ENCODE measurements around the gene DKK2. TPM values are rescaled to one million over a fixed set of nuclear protein-coding genes. Genes with fewer than 3 reads are reported as not detected.

Gene DKK2
- total and polyA plus RNA-seq, 2 of the 13 experiments (the other 11 are each of a cell fraction or from before 2014, with no cell fraction given), result not detected

- TF ChIP-seq ATRX (CRISPR knock-in tag; IDR thresholded peaks at IDR 0.05; ENCODE audit: borderline replicate concordance), result no peak
Observed at GRCh38 chr4:107072836-107073736, 37.0 kb upstream of the DKK2 start (continued).

- ChIA-PET CTCF (ENCODE audit: low intra/inter-chr PET ratio, low total read pairs) (no interaction called here), POLR2A (no interaction called here)
- Histone ChIP-seq H3K4me3 (replicated peaks in 1 of 3; ENCODE audit: insufficient read depth in 1 of 3, low read depth in 2 of 3, low read length in 3 of 3) (no peak overlapping the region), H3K36me3 (replicated peaks in 1 of 2; ENCODE audit: control insufficient read depth in 1 of 2, insufficient read depth in 2 of 2, low read length in 2 of 2) (no peaks in the 10 kb centered on the region), H3K9me3 (ENCODE audit: low read length) (no peaks in the 10 kb centered on the region), H3K27ac (ENCODE audit: extremely low read length, insufficient read depth, low read length) (no peak overlapping the region), H3K27me3 (ENCODE audit: control insufficient read depth in 1 of 2, insufficient read depth in 2 of 2, low read length in 2 of 2) (no peaks in the 10 kb centered on the region), H3K9ac (ENCODE audit: insufficient read depth, low read depth, low read length) (no peak overlapping the region), H4K20me1 (ENCODE audit: insufficient read depth, low read length) (no peaks in the 10 kb centered on the region), H3K4me2 (ENCODE audit: low read depth, low read length) (no peak overlapping the region), H2AFZ (ENCODE audit: low read length) (no peak overlapping the region), H3K4me1 (ENCODE audit: insufficient read depth, low read length) (no peaks in the 10 kb centered on the region), H3K79me2 (ENCODE audit: insufficient read depth, low read length) (no peaks in the 10 kb centered on the region)
- TF ChIP-seq SRSF9 (IDR thresholded peaks at IDR 0.05; ENCODE audit: borderline replicate concordance, insufficient read depth, low read depth, low read length, poor library complexity, severe bottlenecking), result no peak
- TF ChIP-seq ZNF740 (CRISPR knock-in tag; IDR thresholded peaks at IDR 0.05), result no peak
- no peak for TF ChIP-seq JUNB (CRISPR knock-in tag; IDR thresholded peaks at IDR 0.05; ENCODE audit: borderline replicate concordance)
- no peak for TF ChIP-seq GTF3A (CRISPR knock-in tag; conservative IDR thresholded peaks at IDR 0.05)
- no peak for TF ChIP-seq PAF1 (CRISPR knock-in tag; IDR thresholded peaks at IDR 0.05)
- TF ChIP-seq ATRX (CRISPR knock-in tag; IDR thresholded peaks at IDR 0.05; ENCODE audit: borderline replicate concordance), result no peak
- no peak for TF ChIP-seq TEAD3 (CRISPR knock-in tag; optimal IDR thresholded peaks at IDR 0.05; ENCODE audit: borderline replicate concordance)
- FAIRE-seq (no peak), ATAC-seq (no peak), DNase-seq (ENCODE audit: low spot score) (no peak)
- in situ Hi-C loops (cut with HindIII; ENCODE audit: extremely low pct_ligation_motif_present, low pct_unique_long_range_greater_than_20kb) (no loop called here), intact Hi-C loops (cut with micrococcal nuclease; ENCODE audit: unreplicated experiment) (no loop called here)
- no TSS peak for BruUV-seq (replicated peaks)
Observed at GRCh38 chr4:107071108-107071507, 35.0 kb upstream of the DKK2 start.
